Measurements from ENCODE around the gene BFSP1. TPM values are rescaled to one million over a fixed set of nuclear protein-coding genes. Genes with fewer than 3 reads are reported as not detected.

BFSP1 gene
- polyA plus RNA-seq, 1 of the 3 experiments (the other 2 are of a cell fraction) = 7.1 TPM

DNA sequence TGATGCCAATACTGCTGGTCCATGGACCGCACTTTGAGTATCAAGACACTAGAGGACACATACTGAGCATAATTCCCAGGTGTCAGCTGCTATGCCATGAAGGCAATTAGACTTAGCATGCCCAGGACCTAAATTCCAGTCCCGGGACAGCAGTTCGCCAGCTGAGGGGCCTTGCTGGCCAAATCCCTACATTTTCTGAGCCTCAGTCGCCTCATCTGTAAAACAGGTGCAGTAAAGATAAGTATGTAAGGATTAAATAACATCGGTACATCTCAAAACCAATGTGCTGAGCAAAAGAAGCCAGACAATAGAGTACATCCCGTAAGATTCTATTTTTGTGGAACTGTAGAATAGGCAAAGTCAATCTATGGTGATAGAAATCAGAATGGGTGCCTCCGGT lies 1.0 kb downstream of the BFSP1 start:
- no peaks in the 10 kb centered on the region for H4K20me1 ChIP-seq (ENCODE audit: insufficient read depth)
- no peaks in the 10 kb centered on the region for H3K9me2 ChIP-seq
- no peak overlapping the region for H3K9ac ChIP-seq
- H3K27me3 ChIP-seq (ENCODE audit: insufficient read depth) = no peaks in the 10 kb centered on the region
- CTCF ChIA-PET = interaction anchor here (0.6 to 6.3 kb wide), 6 partner anchors 25 to 469 kb away, joined by 3 to 37 read pairs (median 4); no protein-coding TSS in a partner anchor
- WGBS (ENCODE audit: low lambda C conversion rate) = 90% methylated on average over 7 of the region's 7 CpGs
- no peak for TF ChIP-seq RXRA (IDR thresholded peaks at IDR 0.05; ENCODE audit: borderline replicate concordance, low read depth)
- no peak for TF ChIP-seq JUND (IDR thresholded peaks at IDR 0.05)
- no peak for TF ChIP-seq TAF1 (IDR thresholded peaks at IDR 0.05; ENCODE audit: borderline replicate concordance, low read depth, low read length)
- TF ChIP-seq, protein P1, sequence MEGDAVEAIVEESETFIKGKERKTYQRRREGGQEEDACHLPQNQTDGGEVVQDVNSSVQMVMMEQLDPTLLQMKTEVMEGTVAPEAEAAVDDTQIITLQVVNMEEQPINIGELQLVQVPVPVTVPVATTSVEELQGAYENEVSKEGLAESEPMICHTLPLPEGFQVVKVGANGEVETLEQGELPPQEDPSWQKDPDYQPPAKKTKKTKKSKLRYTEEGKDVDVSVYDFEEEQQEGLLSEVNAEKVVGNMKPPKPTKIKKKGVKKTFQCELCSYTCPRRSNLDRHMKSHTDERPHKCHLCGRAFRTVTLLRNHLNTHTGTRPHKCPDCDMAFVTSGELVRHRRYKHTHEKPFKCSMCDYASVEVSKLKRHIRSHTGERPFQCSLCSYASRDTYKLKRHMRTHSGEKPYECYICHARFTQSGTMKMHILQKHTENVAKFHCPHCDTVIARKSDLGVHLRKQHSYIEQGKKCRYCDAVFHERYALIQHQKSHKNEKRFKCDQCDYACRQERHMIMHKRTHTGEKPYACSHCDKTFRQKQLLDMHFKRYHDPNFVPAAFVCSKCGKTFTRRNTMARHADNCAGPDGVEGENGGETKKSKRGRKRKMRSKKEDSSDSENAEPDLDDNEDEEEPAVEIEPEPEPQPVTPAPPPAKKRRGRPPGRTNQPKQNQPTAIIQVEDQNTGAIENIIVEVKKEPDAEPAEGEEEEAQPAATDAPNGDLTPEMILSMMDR (IDR thresholded peaks at IDR 0.05) = no peak
- TF ChIP-seq FOXJ3 (CRISPR knock-in tag; IDR thresholded peaks at IDR 0.05) = no peak
- no peak for TF ChIP-seq MXI1 (IDR thresholded peaks at IDR 0.05; ENCODE audit: low read depth, low read length)
- no peak for TF ChIP-seq EP300 (IDR thresholded peaks at IDR 0.05; ENCODE audit: borderline replicate concordance in 1 of 2, low read depth in 1 of 2, low read length in 1 of 2)
- TF ChIP-seq RAD21 (IDR thresholded peaks at IDR 0.05; ENCODE audit: low read length) = no peak
- TF ChIP-seq NRF1 (IDR thresholded peaks at IDR 0.05; ENCODE audit: low read depth, low read length) = no peak
- no peak for TF ChIP-seq RCOR1 (IDR thresholded peaks at IDR 0.05; ENCODE audit: low read length)
- TF ChIP-seq MEF2A (IDR thresholded peaks at IDR 0.05; ENCODE audit: borderline replicate concordance, low read depth) = no peak
- no peak for TF ChIP-seq SMC3 (IDR thresholded peaks at IDR 0.05; ENCODE audit: low read depth, low read length)
- no peak for TF ChIP-seq YY1 (IDR thresholded peaks at IDR 0.05; ENCODE audit: low read depth)
- no peak for TF ChIP-seq TEAD4 (IDR thresholded peaks at IDR 0.05; ENCODE audit: borderline replicate concordance, insufficient read depth)
- TF ChIP-seq, protein P2, sequence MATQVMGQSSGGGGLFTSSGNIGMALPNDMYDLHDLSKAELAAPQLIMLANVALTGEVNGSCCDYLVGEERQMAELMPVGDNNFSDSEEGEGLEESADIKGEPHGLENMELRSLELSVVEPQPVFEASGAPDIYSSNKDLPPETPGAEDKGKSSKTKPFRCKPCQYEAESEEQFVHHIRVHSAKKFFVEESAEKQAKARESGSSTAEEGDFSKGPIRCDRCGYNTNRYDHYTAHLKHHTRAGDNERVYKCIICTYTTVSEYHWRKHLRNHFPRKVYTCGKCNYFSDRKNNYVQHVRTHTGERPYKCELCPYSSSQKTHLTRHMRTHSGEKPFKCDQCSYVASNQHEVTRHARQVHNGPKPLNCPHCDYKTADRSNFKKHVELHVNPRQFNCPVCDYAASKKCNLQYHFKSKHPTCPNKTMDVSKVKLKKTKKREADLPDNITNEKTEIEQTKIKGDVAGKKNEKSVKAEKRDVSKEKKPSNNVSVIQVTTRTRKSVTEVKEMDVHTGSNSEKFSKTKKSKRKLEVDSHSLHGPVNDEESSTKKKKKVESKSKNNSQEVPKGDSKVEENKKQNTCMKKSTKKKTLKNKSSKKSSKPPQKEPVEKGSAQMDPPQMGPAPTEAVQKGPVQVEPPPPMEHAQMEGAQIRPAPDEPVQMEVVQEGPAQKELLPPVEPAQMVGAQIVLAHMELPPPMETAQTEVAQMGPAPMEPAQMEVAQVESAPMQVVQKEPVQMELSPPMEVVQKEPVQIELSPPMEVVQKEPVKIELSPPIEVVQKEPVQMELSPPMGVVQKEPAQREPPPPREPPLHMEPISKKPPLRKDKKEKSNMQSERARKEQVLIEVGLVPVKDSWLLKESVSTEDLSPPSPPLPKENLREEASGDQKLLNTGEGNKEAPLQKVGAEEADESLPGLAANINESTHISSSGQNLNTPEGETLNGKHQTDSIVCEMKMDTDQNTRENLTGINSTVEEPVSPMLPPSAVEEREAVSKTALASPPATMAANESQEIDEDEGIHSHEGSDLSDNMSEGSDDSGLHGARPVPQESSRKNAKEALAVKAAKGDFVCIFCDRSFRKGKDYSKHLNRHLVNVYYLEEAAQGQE (IDR thresholded peaks at IDR 0.05; ENCODE audit: low read depth, low read length) = no peak
- TF ChIP-seq, protein P3, sequence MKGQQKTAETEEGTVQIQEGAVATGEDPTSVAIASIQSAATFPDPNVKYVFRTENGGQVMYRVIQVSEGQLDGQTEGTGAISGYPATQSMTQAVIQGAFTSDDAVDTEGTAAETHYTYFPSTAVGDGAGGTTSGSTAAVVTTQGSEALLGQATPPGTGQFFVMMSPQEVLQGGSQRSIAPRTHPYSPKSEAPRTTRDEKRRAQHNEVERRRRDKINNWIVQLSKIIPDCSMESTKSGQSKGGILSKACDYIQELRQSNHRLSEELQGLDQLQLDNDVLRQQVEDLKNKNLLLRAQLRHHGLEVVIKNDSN (IDR thresholded peaks at IDR 0.05; ENCODE audit: borderline replicate concordance, low read depth) = no peak
- TF ChIP-seq FOXM1 (IDR thresholded peaks at IDR 0.05; ENCODE audit: low read depth) = no peak
- H3K4me2 ChIP-seq = no peak overlapping the region
- no peak overlapping the region for H3K4me3 ChIP-seq (ENCODE audit: low read depth in 2 of 2, low read length in 1 of 2)
- H3K36me3 ChIP-seq (replicated peaks in 1 of 2; ENCODE audit: control insufficient read depth in 1 of 2, insufficient read depth in 2 of 2, low read length in 1 of 2) = no peaks in the 10 kb centered on the region
- DNase-seq = no peak
- no peak overlapping the region for H2AFZ ChIP-seq (ENCODE audit: low read depth)
- no peaks in the 10 kb centered on the region for H3K79me2 ChIP-seq (ENCODE audit: insufficient read depth)
- no peaks in the 10 kb centered on the region for H3K9me3 ChIP-seq
- no peak overlapping the region for H3K27ac ChIP-seq (ENCODE audit: low read depth in 2 of 2, low read length in 1 of 2)
- no peaks in the 10 kb centered on the region for H3F3A ChIP-seq (replicated peaks; ENCODE audit: insufficient read depth)
- POLR2A ChIA-PET = no interaction called here
- peaks cover 3 to 8% of the 10 kb centered on the region in 2 experiments; a peak in 2 of 4 replicates for H3K4me1 ChIP-seq (ENCODE audit: control insufficient read depth in 1 of 2, insufficient read depth in 2 of 2, low read depth in 1 of 2, low read length in 1 of 2)

Data from SK-N-SH (cell line).